ENCODE data around the gene IL10.
"Not testable (repeated sequence)": the region's sequence is repeated elsewhere in the genome, so short reads cannot be mapped to it uniquely, and the experiment has no call there.

Gene IL10

DNA sequence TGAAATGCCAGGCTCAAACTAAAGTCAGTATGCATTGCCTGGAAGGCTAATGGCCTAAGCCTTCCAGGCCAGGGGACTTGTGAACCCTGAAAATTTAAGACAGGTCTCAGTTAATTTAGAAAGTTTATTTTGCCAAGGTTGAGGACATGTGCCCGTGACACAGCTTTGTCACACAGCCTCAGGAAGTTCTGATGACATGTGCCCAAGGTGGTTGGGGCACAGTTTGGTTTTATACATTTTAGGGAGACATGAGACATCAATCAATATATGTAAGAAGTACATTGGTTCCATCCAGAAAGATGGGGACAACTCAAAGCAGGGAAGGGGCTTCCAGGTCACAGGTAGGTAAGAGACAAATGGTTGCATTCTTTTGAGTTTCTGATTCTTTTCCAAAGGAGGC lies 6.5 kb downstream of the IL10 start:
- not testable (repeated sequence) for DNase-seq (ENCODE audit: low read depth in 2 of 2)

DNA sequence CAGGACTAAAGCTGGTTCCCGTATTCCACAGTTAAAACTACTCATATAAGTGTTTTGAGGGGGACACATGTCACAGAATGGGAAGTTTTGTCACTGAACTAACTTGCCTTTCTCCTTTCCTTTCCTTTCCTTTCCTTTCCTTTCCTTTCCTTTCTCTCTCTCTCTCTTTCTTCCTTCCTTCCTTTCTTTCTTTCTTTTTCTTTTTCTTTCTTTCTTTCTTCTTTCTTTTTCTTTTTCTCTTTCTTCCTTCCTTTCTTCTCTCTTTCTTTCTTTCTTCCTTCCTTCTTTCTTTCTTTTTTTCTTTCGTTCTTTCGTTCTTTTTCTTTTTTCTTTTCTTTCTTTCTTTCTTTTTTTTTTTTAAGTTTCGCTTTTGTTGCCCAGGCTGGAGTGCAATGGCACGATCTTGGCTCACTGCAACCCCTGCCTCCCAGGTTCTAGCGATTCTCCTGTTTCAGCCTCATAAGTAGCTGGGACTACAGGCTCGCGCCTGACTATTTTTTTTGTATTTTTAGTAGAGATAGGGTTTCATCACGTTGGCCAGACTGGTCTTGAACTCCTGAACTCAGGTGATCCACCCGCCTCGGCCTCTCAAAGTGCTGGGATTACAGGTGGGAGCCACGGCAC lies 9.4 kb downstream of the IL10 start:
- DNase-seq (ENCODE audit: low read depth in 2 of 2): not testable (repeated sequence)

DNA sequence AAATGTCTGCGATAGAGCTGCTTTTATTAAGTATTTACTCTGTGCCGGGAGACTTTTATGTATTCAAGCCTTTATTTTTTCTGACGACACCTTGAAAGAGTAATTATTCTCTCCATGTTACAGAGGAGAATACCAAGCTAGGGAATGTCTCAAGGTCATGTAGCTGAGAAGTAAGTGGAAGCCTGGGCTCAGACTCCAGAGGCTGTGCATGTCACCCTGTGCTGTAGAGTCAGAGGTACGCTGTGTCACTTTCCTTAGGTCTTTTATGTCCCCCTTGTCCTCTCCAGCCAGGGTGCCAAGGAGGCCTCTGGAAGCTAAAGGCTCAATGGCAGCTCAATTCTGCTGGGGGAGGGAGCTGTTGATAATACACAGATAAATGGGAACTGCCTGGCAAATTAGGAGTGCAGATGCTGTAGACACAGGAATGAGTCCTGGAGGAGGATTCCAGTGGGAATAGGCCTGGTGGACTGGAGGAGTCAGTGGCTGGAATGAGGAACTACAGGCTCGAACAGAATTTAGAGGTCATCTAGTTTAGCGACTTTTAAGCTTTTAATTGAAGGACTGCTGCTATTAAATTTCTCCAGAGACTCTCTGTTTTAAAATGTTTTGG lies 11.0 kb downstream of the IL10 start:
- DNase-seq (ENCODE audit: low read depth in 2 of 2): no peak

DNA sequence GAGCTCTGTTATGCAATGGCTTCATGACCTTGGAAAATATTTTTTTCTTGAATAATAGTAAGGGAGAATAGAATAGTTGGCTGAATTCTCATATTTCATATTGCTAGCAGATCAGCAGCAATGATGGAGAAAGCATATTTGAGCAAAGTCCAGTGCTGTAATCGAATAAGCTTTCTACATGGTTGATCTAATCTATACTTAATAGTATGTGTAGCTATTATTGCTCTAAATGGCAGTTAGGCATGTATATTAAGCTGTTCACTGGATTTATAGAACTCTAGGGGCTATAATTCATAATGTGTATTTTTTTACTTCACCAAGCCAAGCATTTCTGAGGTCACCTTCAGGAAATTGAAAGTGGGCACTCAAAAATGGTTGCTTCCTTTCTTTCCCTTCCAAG lies 11.7 kb downstream of the IL10 start:
- no peak for DNase-seq (ENCODE audit: low read depth in 2 of 2)

DNA sequence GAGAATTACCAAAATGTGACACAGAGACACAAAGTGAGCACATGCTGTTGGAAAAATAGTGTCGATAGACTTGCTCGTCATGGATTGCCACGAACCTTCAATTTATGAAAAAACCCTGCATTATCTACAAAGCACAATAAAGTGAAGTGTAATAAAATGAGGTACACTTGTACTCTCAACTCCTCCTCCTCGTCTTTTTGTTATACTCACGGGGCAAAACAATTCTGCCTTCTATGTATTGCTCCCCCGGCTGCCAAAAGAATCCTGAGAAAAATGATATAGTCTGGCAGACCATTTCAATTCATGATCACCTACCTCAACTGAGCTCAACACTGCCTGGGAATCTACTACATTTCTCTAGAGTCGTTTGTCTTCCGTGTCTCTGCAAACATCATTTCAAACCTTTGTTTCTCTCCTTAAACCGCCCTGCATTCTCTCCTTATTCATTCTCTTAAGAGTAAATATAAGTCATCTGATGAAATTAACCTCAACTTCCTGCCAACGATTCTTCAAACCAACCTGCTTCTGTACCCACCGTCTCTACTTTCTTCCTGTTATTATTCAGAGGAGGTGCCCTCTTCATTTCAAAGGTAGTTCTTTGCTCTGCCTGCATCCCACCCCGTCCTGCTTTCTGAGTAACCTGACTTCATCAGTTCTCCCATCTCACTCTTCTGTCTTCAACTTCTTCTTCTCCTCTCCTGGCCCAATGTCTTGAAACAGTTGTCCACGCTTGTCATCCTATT lies 14.6 kb downstream of the IL10 start:
- DNase-seq (ENCODE audit: low read depth in 2 of 2): no peak

DNA sequence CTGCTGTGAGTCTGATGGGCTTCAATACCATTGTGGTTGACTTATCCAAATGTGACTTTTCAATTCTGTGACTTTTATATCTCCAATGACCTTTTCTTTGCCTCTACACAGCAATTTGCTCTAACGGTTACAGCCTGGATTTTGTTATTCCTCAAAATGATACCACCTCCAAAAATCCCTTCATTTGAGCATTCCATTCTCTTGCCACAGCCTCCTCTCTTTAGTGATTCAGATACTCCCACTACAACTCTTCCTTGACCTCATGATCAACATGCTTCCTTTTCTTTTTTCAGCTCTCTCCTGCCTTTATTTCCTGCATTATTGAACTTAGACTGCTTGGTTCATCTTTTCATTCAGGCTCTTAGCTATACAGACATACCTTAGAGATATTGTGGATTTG lies 18.3 kb downstream of the IL10 start:
- no peak for DNase-seq (ENCODE audit: low read depth in 2 of 2)

DNA sequence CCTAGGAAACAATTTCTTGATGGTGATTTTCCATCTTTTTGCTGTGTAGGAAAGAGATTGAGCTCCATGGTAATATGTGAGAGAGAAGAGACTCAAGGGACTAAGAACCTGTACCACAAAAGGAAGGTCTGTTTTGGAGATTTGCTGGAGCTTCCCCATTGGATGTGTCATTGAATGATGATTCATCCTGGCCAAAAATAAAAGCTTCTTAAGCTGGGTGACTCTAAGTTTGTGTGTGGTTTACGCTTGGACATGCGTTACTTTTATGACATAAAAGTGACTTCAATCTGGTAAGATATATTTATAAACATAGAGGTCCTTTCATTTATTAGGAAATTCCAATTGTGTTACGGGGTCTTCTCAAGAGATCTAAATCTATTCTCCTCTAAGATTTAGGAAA lies 19.2 kb downstream of the IL10 start:
- DNase-seq (ENCODE audit: low read depth in 2 of 2): no peak

DNA sequence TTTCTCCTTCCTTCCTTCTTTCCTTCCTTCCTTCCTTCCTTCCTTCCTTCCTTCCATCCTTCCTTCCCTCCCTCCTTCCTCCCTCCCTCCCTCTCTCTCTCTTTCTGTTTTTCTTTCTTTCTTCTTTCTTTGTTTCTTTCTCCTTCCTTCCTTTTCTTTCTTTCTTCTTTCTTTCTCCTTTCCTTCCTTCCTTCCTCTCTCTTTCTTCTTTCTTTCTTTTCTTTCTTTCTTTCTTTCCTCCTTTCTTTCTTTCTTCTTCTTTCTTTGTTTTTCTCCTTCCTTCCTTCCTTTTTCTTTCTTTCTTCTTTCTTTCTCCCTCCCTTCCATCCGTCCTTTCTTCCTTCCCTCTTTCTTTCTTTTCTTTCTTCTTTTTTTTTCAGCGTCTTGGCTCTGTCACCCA lies 19.8 kb downstream of the IL10 start:
- DNase-seq (ENCODE audit: low read depth in 2 of 2): no peak

DNA sequence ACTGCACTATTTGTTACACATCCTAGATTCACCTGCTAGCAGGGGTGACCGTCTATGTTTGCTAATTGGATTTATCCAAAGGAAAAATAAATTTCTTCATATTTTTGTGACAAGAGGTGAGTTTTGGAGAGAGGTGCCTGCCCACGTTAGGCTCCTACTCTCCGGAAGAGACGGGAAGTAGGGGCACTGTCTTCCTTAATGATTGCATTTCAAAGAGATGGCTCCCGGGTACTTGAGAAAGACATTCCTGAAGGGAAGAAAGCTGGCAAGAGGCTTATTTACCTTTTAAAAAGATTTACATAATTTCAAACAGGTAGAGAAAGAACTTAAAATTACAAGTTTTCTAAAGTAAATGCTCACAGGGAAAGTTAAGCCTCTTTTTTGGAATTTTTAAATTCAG lies 20.4 kb downstream of the IL10 start:
- DNase-seq (ENCODE audit: low read depth in 2 of 2): no peak

DNA sequence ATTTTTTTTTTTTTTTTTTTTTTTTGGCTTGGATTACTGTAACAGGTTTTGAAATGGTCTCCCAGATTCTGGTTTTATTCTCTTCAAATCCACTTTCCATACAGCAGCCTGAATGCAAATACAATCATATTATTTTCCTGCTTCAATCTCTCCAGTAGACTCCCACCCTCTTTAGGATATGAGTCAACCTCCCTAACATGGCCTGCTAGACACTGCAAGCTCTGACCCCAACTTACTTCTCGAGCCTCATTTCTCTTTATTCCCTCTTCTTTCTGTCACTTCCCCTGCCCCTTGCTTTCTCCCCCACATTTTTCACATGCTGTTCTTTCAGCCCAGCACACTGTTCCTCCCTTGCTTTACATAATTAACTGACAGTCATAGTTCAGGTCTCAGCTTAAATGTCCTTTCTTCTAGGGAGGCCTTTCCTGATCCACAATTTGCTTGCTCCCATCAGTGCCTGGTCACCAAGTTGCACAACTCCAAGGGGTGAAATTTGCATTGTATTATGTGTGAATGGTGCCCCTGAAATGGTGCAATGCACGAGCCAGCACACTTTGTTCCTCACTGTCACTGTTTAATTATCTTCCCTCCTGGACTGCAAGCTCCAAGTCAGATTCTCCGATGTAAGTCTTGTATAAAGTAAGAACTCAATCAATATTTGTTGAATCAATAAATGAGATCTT lies 23.8 kb downstream of the IL10 start:
- no peak for DNase-seq (ENCODE audit: low read depth in 2 of 2)

DNA sequence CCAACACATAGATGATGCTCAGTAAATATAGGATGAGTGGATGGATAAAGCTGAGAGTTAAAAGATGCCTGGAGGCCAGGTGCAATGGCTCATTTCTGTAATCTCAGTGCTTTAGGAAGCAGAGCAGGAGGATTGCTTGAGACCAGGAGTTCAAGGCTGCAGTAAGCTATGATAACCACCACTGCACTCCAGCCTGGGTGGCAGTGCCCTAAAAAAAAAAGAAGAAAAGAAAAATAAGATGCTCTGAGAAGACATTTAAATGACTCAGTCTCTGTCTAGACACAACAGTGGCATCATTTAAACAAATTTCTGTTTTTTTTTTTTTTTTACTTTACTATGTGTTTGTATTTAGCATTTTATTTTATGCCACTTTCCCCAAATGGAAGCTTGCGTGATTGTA lies 27.0 kb downstream of the IL10 start:
- no peak for DNase-seq (ENCODE audit: low read depth in 2 of 2)

DNA sequence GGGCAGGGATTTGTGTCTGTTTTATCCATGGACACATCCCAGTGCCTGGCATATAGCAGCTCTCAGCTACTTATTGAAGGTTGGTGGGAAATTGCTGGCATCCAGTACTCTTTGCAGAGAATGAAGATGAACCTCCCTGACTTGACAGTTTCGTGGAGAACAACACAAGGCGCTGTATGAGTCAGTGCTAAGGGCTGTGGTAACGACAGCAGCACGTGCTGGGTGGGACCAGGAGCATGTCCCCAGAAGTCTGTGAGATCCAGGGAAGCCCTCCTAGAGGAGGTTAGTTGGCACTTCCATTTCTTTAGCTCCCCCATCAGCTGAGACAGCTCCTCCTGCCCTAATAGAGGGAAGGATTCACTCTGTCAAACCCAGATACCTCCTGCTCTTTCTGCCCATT lies 27.6 kb downstream of the IL10 start:
- DNase-seq (ENCODE audit: low read depth in 2 of 2): no peak

DNA sequence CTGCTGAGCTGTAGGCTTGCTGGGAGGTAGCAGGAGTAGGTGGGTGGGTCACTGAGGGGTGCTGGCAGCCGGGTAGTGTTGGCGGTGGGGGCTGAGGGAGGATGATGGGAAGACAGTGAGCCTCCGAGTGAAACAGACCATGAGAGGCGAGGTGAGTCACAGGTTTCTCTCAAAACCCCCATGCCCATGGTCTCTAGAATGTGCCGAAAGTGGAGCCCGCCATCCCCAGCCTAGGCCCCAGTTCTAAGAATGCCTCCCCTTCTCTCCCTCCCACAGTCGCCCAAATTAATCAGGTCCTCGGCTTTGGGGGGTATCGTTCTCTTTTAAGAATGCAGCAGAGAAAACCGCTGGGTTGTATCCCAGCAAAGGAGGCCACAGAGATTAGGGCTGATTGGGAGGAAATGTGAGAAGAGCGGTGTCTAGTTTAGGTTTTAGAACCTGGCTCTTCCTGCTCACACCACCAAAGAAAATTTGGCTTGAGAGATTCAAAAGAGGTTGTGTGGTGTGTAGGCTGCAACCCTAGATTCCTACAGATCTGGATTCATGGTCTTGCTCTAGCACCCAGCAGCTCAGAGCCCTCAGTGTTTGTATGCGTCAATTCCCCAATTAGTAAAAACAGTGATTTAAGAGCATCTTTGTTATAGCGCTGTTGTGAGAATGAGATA lies 29.4 kb downstream of the IL10 start:
- no peak for DNase-seq (ENCODE audit: low read depth in 2 of 2)

DNA sequence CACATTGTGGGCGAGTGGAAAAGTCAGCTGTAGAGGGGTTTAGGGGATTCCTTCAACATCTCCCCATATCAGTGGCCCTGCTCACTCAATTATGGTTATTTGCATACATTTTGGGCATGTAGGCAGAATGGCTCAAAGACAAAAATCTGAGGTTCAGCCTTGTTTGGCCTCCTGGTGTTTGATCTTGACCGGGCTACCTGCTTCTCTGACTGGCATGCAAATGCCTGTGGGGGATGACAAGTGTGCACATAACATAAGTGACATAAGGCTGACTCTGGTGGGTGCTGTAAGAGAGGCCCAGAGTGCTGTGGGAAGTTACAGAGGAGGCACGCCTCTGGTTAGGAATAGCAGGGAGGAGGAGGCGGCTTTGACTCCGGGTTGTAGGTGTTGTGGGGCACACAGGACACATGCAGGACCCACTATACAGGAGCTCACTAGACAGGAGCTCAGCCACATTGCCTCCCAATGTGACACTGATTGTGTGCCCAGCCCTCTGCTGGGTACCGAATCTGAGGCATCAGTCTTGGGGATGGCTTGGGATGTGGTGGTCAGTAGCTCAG lies 31.1 kb downstream of the IL10 start:
- no peak for DNase-seq (ENCODE audit: low read depth in 2 of 2)

DNA sequence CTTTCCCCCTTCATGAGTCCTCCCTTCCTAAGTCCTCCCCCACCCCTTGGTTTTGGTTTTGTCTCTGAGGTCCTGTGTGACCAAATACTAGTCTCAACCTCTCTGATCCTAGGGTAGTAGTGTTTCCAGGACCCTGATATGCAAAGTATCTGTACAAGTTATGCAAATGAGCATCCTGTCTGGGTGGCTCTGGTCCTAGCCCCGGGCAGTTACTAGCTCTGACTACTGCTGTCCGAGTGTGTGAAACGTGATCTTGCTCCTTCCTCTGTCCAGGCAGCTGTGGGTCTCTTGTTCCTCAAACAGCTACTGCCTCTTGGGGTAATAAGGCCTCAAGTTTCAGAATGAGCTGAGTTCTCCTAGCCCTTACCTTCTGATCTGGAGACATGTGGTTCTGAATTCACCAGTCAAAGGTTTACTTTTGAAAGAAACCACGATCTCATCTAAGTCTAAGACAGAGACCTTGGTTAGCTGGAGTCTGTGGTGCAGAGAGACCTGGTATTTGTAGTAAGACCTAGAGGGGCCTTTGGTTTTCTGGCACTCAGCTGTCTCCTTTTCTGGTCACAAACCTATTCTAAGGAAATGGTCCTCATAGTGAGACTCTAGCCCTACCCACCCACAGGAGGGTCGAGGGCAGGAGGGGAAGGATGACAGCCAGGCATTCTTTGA lies 32.8 kb downstream of the IL10 start:
- DNase-seq (ENCODE audit: low read depth in 2 of 2): no peak

DNA sequence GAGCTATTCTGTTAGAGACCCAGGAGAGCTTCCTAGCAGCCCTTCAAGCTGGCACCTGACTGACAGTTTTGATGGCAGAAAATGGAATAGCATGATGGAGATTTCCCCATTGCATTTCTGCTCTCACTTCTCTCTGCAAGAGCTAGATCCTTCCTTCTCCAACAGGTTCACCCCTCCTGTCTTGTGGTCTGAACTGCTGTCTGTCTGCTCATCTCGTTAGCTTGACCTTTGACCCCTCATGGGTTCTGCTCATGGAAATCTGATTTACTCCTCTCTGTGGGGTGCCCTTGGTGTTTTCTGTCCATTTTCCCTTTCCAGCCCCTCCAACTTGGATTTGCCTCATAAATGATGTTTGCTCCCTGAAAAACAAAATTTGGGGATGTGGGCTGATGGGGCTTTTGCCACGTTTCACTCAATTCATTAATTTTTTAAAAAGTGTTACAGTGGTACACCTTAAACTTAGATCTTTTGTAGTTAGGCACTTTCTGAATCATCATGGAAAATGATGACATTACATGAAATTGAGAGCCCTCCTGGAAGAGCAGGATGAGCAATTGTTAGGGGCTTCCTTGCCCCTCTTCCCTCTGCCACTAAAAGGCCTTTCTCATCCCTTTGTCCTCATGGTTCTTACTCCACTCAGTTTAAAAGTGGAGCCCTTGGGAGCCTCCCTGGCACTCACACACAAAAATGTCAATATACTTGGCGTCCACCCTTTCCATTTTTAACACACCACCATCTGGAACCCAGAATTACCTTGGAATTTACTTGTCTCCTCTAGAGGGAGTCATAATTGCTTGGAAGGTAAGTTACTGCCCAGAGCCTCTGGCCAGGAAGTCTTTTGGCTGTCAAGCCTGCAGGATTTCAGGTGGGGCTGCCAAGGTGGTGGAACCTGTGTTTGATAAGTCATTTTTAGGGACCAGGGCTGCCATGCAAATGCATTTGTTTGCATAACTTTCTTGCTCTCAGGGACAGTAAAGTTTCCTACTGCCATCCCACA lies 33.6 kb downstream of the IL10 start:
- DNase-seq (ENCODE audit: low read depth in 2 of 2): no peak

DNA sequence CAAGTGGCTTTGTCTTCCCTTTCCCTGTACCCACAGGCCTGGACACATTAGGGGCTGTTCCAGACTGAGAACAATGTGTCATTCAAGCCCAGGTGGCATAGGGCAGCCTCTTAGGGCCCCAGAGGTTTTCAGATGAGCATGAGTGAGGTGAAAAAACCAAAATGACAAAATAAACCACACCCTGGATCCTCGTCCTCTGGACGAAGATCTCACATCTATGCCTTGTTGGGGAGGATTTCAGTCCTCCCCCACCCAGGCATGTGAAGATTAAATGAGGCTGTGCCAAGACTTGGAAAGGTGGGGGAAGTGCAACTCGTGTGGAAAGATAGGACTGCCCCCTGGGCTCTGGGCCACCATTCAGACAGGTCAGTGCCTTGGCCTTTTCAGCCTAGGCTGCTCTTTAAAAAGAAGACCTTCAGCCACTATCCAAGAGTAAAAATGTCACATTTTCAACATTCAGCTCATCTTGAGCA lies 34.5 kb downstream of the IL10 start:
- DNase-seq (ENCODE audit: low read depth in 2 of 2): no peak

DNA sequence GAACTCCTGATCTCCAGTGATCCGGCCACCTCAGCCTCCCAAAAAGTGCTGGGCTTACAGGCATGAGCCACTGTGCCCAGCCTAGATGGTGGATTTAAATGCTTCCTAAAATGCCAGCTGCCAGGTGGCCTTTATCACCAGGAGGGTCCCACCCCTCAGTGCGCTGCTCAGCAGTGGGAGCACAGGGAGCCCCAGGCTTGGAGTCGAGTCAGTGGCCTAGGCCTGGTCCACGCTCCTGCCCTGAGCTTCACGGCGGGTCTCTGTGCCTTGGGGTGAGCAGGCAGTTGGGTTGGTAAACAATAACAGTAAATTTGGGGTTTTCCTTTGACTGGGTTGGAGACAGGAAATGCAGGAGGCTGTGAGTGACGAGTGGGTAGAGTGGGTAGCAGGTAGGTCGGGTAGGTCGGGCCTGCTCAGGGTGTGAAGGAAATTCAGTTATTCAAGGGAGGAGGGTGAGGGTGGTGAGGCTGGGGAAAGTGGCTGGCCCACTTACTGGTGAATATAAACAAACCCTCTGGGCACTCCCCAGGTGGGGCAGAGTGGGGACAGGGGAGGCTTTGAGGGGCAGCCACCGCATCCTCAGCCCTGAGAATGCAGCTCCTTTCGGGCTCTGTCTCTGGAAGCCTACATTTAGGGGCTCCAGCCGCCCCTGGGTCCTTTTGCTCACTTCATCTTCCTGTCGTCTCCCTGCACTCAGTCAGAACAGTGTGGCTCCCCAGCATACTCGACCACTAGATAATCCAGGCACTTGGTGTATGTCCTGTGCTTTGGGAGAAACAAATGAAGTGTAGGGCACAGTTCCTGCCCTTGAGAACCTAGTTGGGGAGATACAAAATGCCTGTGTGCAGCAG lies 35.2 kb downstream of the IL10 start:
- peak in 1 of 2 donors; percentile 37 for DNase-seq (ENCODE audit: low read depth in 2 of 2)

DNA sequence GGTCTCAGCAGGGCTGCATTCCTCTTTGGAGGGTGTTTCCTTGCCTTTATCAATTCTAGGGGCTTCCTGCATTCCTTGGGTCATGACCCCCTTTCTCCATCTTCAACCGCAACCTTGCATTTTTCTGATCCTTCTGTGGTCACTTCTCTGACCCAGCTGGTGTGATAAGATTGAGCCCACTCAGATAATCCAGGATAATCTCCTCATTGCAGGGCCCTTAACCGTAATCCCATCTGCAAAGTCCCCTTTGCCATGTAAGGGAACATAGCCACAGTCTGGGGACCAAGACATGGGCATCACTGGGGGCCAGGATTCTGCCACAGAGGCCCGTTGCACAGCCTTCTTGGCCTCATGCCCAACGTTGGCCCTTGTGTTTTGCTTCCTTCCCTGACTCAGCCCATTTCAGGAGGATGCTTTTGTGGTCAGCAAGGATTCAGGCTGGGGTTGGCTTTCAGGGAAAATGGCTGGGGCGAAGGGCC lies 36.7 kb downstream of the IL10 start:
- DNase-seq (ENCODE audit: low read depth in 2 of 2): no peak
